K562 (cell line): ENCODE results near the gene CYB5D1. TPM values are rescaled to one million over a fixed set of nuclear protein-coding genes. Genes with fewer than 3 reads are reported as not detected.

Source experiments
- ATAC-seq: fragments of 200-7000 bp; cut with Tn5 transposase; 3 replicates; pipeline ENCODE4 v1.9.1; 2020; ENCODE audit warnings: moderate library complexity
- BruUV-seq: library from RNA; stranded (reverse); fragments of 400-500 nt; replicated peaks from 2 replicates; lab custom pipeline; 2021; lab: Mats Ljungman, UMichigan
- CTCF ChIA-PET: fragments of 300-600 bp; formaldehyde crosslinking; extraction: SDS; loops from one replicate; lab custom pipeline; 2021; ENCODE audit warnings: low intra/inter-chr PET ratio; lab: Yijun Ruan, JAX
- POLR2A ChIA-PET: fragments of 300-600, 350-650 bp; sonication (Branson Sonifier 250); formaldehyde crosslinking; extraction: SDS; loops from one replicate; lab custom pipeline; 2021; ENCODE audit warnings: antibody characterized with exemption, inconsistent platforms; lab: Yijun Ruan, JAX
- DNase-seq, 4 experiments: peaks; one replicate each; pipeline versions ENCODE4 v3.0.0 to v3.0.0-alpha.2; 2011 to 2018; ENCODE audit warnings: low spot score in 3 of 4, mixed read lengths in 3 of 4; ENCODE audit errors: extremely low read depth in 1 of 4
- FAIRE-seq: peaks from 2 replicates; lab custom pipeline; 2011; peaks lifted over from hg19 to GRCh38; lab: Jason Lieb, UNC
- H2AFZ ChIP-seq: 2 replicates; pipeline ENCODE4 v1.6.0; 2011; ENCODE audit warnings: low read depth, low read length, control low read depth, inconsistent platforms
- H3K27ac ChIP-seq: fragments of 200-600 bp; 3 replicates; pipeline ENCODE4 v1.8.0; 2011; ENCODE audit warnings: low read depth, mild to moderate bottlenecking, control low read depth, inconsistent platforms, low read length, moderate library complexity, mixed read lengths; ENCODE audit errors: extremely low read depth
- H3K27me3 ChIP-seq, 2 experiments: fragments of 300-600 bp in 1 of 2; 2 replicates in 1 of 2; 3 replicates in 1 of 2; pipeline versions ENCODE4 v1.6.0 to v1.8.0; 2011; ENCODE audit warnings: inconsistent platforms in 2 of 2, low read length in 2 of 2, mild to moderate bottlenecking in 1 of 2, mixed read lengths in 1 of 2, moderate library complexity in 1 of 2; ENCODE audit not compliant: control insufficient read depth in 2 of 2, insufficient read depth in 2 of 2
- H3K36me3 ChIP-seq: fragments of 300-600 bp; 3 replicates; pipeline ENCODE4 v1.8.0; 2011; ENCODE audit warnings: mild to moderate bottlenecking, low read length, inconsistent platforms; ENCODE audit not compliant: control insufficient read depth, insufficient read depth
- H3K4me1 ChIP-seq, 2 experiments: fragments of 200-600 bp in 1 of 2; replicated peaks in 1 of 2; 2 replicates in 1 of 2; 3 replicates in 1 of 2; pipeline versions ENCODE4 v1.5.1 to v1.8.0; 2011; ENCODE audit warnings: inconsistent platforms in 2 of 2, low read length in 2 of 2, mild to moderate bottlenecking in 1 of 2, mixed read lengths in 1 of 2, moderate library complexity in 1 of 2; ENCODE audit not compliant: control insufficient read depth in 2 of 2, insufficient read depth in 2 of 2
- H3K4me2 ChIP-seq: 2 replicates; pipeline ENCODE4 v1.6.1; 2011; ENCODE audit warnings: low read length, control low read depth, inconsistent platforms, mixed read lengths; ENCODE audit not compliant: insufficient read depth
- H3K4me3 ChIP-seq: fragments of 200-600 bp; sonication (generic), shearing (Covaris generic); 2 replicates; pipeline ENCODE4 v1.5.1; 2016; ENCODE audit warnings: control low read depth, inconsistent platforms
- H3K79me2 ChIP-seq: fragments of 200-600 bp; 3 replicates; pipeline ENCODE4 v1.8.0; 2011; ENCODE audit warnings: low read length, inconsistent platforms; ENCODE audit not compliant: control insufficient read depth, insufficient read depth
- H3K9ac ChIP-seq, 2 experiments: 2 replicates each; pipeline versions ENCODE4 v1.6.0 to v1.6.1; 2011; ENCODE audit warnings: low read depth in 2 of 2, low read length in 2 of 2, control low read depth in 1 of 2, inconsistent platforms in 1 of 2, mild to moderate bottlenecking in 1 of 2, mixed read lengths in 1 of 2; ENCODE audit not compliant: insufficient read depth in 1 of 2
- H3K9me1 ChIP-seq: one replicate; pipeline ENCODE4 v1.6.0; 2011; ENCODE audit warnings: inconsistent platforms, mild to moderate bottlenecking, low read length, moderate library complexity; ENCODE audit not compliant: control insufficient read depth, insufficient read depth
- H3K9me3 ChIP-seq: replicated peaks from 2 replicates; pipeline ENCODE4 v1.5.1; 2011; ENCODE audit warnings: low read depth, low read length, inconsistent platforms; ENCODE audit not compliant: control insufficient read depth, insufficient read depth
- H4K20me1 ChIP-seq: replicated peaks from 2 replicates; pipeline ENCODE4 v1.6.1; 2011; ENCODE audit warnings: low read length, inconsistent platforms, mixed read lengths; ENCODE audit not compliant: control insufficient read depth, insufficient read depth
- ELF2 ChIP-seq: fragments of 250-450 bp; sonication (Bioruptor Pico); IDR thresholded peaks from 2 replicates; pipeline ENCODE4 v1.5.0; 2021; ENCODE audit warnings: mild to moderate bottlenecking
- RBFOX2 ChIP-seq: fragments of 200-400 bp; formaldehyde crosslinking; IDR thresholded peaks from 2 replicates; pipeline ENCODE4 v1.6.1; 2017; ENCODE audit warnings: low read depth, mild to moderate bottlenecking, low read length, moderate library complexity
- ZC3H4 ChIP-seq: sonication (generic); formaldehyde crosslinking; IDR thresholded peaks from 2 replicates; pipeline ENCODE4 v1.9.0; 2021; ENCODE audit warnings: missing genetic modification reagents, borderline replicate concordance
- WGBS: fragments of 100-300 bp; shearing (Covaris generic); methylation state at CpG from one replicate; pipeline ENCODE4 v1.1.6; 2016; ENCODE audit warnings: low coverage, mixed read lengths; ENCODE audit not compliant: insufficient coverage; ENCODE audit errors: missing lambda C conversion rate; 5-methylcytosine and 5-hydroxymethylcytosine counted together
- in situ Hi-C: fragments of 300-500 bp; cut with MboI; formaldehyde crosslinking; loops from 4 replicates; pipeline ENCODE4 v1.15.0; 2018; ENCODE audit warnings: inconsistent platforms, mixed read lengths
- intact Hi-C: fragments of 100-400 bp; cut with micrococcal nuclease; formaldehyde crosslinking; loops from 2 replicates; pipeline ENCODE4 v1.14.2; 2022
- polyA plus RNA-seq, 8 experiments: library from polyadenylated mRNA; depleted of rRNA in 4 of 8; stranded (reverse) in 5 of 8; unstranded in 3 of 8; fragments of >200 nt; fragmentation: Nextera tagmentation in 2 of 8; fragmentation: Illumina TruSeq in 1 of 8; extraction: Ambion mirVana in 2 of 8; extraction: Trizol in 1 of 8; gene quantifications; 2 replicates each; pipeline versions ENCODE4 v1.2.1 to v1.2.3, GENCODE V29; 2011 to 2014; ENCODE audit warnings: inconsistent platforms in 1 of 8, missing spikeins in 1 of 8
- total RNA-seq, 7 experiments: library from RNA; depleted of rRNA in 6 of 7; stranded (reverse); fragments of >200 nt in 6 of 7; fragmentation: Illumina TruSeq in 2 of 7; extraction: Trizol in 2 of 7; gene quantifications; 2 replicates each; pipeline versions ENCODE4 v1.2.1 to v1.2.3, GENCODE V29; 2011 to 2021; ENCODE audit warnings: low replicate concordance in 1 of 7

CYB5D1 gene
- total and polyA plus RNA-seq, 9 of the 15 experiments (the other 6 are each of a cell fraction or from before 2014, with no cell fraction given) = 2.4 to 7.9 (median 5.7) TPM

DNA sequence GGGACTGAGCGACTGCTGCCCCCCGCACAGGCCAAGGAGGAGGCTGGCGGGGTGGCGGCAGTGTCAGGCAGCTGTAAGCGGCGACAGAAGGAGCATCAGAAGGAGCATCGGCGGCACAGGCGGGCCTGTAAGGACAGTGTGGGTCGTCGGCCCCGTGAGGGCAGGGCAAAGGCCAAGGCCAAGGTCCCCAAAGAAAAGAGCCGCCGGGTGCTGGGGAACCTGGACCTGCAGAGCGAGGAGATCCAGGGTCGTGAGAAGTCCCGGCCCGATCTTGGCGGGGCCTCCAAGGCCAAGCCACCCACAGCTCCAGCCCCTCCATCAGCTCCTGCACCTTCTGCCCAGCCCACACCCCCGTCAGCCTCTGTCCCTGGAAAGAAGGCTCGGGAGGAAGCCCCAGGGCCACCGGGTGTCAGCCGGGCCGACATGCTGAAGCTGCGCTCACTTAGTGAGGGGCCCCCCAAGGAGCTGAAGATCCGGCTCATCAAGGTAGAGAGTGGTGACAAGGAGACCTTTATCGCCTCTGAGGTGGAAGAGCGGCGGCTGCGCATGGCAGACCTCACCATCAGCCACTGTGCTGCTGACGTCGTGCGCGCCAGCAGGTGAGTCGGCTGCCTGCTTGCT, 8.6 kb upstream of the CYB5D1 start (continued):
- no peak for TF ChIP-seq ELF2 (CRISPR knock-in tag)

DNA sequence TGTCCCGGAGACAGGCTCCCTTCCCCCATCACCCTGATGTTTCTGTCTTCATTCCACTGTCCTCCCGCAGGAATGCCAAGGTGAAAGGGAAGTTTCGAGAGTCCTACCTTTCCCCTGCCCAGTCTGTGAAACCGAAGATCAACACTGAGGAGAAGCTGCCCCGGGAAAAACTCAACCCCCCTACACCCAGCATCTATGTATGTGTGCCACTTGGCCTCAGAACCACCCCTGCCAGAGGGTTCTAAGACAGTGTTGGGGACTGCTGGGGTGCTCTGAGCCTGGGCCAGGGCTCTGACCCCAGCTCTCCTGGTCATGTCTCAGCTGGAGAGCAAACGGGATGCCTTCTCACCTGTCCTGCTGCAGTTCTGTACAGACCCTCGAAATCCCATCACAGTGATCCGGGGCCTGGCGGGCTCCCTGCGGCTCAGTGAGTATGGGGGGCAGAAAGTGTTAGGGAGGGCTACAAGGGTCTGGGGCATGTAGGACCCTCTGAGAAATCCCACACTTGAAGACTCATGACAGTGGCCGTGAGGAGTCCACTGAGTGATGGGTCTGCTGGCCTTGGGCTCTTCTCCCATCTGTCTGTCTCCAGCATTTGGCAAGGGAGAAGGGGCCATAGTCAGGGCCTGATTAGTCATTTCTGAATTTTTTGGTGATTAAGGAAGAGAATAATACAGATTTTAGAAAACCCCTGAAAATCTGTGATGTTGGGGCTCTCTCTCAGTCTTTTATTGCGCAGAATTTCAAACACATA, 7.9 kb upstream of the CYB5D1 start:
- Histone ChIP-seq H3K27me3 (no peaks in the 10 kb centered on the region), H4K20me1 (peaks cover 3% of the 10 kb centered on the region; the same call in 1 of the 2 replicates), H3K27ac (no peak overlapping the region), H3K4me1 (peaks cover 0 to 29% of the 10 kb centered on the region in 2 experiments; a peak in 3 of 5 replicates), H3K79me2 (peaks cover 8% of the 10 kb centered on the region)
- no peak for DNase-seq
- WGBS = 65% methylated on average over 2 of the region's 12 CpGs
- CTCF ChIA-PET = no interaction called here
- TF ChIP-seq ZC3H4 = no peak
- 0 out of 2 replicates have a peak, but pooled peaks have one; percentile 1 for TF ChIP-seq RBFOX2
- TF ChIP-seq, all 486 proteins: peak for 1
- no TSS peak for BruUV-seq
- no peak overlapping the region for H3K4me2 ChIP-seq
- no peak overlapping the region for H2AFZ ChIP-seq
- in situ Hi-C loops = no loop called here
- ATAC-seq = no peak
- FAIRE-seq = no peak
- H3K36me3 ChIP-seq = peaks cover 71% of the 10 kb centered on the region; the same call in 2 of the 3 replicates
- H3K9me1 ChIP-seq = peaks cover 3% of the 10 kb centered on the region
- POLR2A ChIA-PET = interaction anchor here (1.4 kb wide), 1 partner anchor 8 kb away, joined by 8 read pairs; no protein-coding TSS in a partner anchor
- no peak overlapping the region for H3K9ac ChIP-seq
- no peaks in the 10 kb centered on the region for H3K9me3 ChIP-seq
- intact Hi-C loops = loop anchor here (10.0 kb wide), 1 partner anchor 105 kb away; no protein-coding TSS in a partner anchor
- H3K4me3 ChIP-seq = no peak overlapping the region
